ENCODE results near the gene WDFY2.

Gene WDFY2

GRCh38 chr13:51714663-51715168, 130.5 kb downstream of the WDFY2 start:
- no peak for DNase-seq

DNA sequence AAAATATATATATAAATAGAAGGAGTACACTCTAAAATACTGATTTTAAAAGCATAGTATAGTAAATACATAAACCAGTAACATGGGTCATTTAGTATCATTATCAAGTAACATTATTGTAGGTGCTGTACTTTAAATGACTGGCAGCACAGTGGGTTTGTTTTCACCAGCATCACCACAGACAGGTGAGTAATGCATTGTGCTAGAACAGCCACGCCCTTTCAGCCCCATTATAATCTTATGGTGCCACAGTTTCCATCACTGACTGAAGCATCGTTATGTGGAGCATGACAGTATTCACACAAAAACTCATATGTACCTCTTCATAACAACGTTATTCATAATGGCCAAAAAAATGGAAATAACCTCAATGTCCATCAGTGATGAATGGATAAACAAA, 131.4 kb downstream of the WDFY2 start:
- peak; percentile 33 for DNase-seq

DNA sequence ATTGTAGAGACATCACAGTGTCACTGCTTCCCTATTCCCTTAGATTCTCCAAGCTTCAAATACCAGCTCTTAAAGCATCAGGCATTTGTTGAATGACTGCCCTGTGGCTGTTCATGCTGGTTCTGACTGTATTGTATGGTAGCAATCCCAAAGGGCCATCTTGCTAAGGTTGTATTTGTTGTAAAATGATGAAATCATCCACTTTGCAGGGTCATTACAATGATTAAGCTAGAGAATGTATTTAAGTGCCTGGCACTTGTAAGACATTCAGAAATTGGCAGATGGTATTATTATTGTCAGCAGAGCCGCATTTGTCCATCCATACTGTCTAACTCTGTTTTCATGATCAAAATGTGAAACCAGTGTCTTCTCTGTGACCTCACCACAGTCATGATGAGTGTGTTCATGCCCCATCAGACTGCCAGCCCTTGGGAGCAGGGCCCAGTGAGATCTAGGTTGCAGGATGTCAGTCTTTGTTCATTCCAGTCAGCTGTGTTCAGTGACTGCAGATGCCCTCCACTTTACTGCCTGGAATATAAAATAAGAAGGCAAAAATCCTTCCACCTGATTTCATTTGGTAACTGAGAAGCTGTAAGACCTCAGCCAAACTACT, 133.6 kb downstream of the WDFY2 start:
- DNase-seq = no peak

GRCh38 chr13:51719394-51719793, 135.1 kb downstream of the WDFY2 start:
- DNase-seq = no peak

DNA sequence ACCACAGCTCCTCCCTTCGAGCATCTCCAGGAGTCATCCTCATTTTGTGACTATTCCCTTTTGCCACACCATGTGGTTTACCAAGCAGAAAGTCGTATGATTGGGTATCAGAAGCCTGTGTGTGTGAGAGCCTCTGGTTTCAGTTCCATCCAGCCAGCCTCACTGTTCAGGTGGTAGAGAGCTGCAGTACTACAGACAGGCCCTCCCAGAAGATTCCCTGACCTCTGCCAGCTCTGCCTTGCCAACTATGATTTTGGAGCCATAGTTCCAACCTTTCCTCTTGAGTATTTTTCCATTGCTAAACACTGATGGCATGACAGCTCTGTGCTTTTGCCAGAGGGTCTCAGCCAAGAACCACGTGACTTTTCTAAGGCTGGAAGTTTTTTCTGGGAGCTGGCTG, 137.2 kb downstream of the WDFY2 start:
- no peak for DNase-seq

DNA sequence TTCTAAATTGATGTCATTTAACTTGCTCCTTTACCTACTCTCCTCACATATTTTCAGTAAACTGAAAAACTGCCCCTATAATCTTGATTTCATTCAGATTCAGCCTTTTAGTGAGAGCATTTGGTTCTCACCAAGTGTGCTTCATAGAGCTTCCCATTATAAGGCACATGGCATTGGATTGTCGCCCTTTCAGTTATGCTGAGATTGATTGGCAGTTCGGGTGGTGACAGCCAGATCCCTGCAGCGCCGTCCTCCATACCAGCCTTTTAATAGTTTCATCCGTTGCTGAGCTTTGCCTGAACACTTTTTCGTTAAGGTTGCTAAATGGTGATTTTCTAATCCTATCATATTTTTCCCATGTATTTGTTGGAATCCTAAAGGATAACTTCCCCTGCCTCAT, 139.3 kb downstream of the WDFY2 start:
- no peak for DNase-seq

DNA sequence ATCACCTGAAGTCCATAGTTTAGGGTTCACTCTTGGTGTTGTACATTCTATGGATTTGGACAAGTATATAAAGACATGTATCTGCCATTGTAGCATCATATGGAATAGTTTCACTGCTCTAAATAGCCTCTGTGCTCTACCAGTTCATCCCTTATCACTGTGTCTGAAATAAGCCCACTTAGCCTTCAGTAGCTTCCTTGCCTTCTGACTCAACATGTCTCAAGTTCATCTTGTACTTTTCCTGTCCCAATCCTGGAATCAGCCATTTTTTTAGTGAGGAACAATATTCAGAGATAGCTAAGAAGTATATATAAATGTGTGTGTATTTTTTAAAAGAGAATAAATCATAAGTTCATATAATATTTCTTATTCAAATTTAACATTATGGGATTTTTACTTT, 140.5 kb downstream of the WDFY2 start:
- no peak for DNase-seq

GRCh38 chr13:51726446-51727193, 142.4 kb downstream of the WDFY2 start:
- DNase-seq = no peak

DNA sequence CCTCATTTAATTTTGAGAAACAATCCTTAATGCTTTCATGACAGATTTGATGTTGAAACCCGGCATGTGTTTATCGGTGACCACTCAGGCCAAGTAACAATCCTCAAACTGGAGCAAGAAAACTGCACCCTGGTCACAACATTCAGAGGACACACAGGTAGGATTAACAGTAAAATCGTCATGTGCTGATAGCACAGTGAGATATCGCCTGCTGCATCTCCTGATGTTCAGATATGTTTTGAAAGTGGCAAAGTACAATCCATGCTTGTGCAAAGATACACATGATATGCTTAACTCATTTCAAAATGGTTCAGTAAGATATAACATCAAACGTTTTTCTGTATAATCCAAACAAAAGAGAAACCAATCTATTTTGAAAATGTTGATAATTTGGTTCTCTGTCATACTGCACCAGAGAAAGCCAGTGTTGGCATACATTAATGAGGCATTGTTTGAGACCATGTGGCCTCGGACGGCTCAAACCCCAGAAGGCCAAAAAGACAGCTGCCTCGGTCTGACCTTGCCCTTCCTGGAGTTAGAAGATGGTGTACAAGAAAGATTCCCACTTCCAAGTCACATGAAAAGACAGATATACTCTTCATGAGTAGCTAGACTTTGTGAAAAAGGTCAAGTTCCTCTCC, 143.5 kb downstream of the WDFY2 start:
- no peak for DNase-seq

DNA sequence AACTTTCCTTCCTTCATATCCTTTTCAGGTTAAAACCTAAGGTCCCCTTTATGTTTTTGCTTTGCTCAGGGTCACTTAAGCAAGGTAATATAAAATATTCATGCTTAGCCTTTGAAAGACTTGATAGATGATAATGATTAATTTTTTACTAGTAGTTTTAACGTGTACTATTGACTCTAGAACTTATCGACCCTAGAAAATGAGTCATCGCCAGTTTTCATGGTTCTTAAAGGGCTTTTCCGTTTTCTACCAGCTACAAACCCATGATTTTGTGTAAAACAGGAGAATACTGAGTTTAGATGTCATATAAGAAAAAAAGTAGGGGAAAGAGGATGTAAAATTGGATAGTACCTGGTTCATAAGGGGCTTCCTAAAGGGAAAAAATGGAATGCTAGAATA, 144.0 kb downstream of the WDFY2 start:
- DNase-seq = no peak

DNA sequence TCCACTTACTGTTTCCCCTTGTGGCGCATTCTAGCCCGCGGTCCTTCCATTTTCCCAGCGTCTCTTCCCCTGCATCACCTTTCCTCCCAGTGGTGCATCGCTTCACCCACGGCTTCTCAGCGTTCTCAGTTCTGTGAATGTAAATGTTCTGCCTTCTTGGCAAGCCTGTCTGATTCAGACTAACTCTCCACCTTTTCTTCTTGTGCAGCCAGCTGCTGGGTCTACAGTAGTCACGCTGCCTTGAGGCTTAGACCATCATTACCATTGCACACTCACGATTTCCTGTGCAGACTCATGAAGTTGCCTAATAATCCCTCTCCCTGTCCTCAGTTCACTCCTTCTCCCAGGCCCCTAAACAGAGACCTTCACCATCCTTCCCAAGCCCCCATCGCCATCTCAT, 144.7 kb downstream of the WDFY2 start:
- no peak for DNase-seq

GRCh38 chr13:51729866-51730553, 145.7 kb downstream of the WDFY2 start:
- DNase-seq = no peak

DNA sequence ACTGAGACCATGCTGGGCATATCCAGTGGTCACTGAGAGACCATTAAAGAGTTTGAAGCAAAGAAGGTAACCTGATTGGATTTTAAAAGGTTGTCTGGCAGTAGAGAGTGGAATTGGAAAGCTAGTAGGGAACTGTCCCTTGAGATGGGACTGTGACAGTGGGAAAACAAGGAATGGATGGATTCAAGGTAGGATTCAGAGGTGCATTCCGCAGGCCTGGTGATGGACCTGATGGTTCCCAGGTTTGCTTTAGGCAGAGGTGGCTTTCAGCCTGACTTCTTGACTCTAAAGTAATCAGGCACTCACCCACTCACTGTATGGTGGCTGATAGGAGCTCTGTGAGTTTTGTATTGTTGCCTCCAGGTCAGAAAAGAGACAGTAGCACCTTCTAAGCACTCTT, 146.7 kb downstream of the WDFY2 start:
- DNase-seq = no peak

GRCh38 chr13:51731759-51732158, 147.5 kb downstream of the WDFY2 start:
- DNase-seq = no peak

DNA sequence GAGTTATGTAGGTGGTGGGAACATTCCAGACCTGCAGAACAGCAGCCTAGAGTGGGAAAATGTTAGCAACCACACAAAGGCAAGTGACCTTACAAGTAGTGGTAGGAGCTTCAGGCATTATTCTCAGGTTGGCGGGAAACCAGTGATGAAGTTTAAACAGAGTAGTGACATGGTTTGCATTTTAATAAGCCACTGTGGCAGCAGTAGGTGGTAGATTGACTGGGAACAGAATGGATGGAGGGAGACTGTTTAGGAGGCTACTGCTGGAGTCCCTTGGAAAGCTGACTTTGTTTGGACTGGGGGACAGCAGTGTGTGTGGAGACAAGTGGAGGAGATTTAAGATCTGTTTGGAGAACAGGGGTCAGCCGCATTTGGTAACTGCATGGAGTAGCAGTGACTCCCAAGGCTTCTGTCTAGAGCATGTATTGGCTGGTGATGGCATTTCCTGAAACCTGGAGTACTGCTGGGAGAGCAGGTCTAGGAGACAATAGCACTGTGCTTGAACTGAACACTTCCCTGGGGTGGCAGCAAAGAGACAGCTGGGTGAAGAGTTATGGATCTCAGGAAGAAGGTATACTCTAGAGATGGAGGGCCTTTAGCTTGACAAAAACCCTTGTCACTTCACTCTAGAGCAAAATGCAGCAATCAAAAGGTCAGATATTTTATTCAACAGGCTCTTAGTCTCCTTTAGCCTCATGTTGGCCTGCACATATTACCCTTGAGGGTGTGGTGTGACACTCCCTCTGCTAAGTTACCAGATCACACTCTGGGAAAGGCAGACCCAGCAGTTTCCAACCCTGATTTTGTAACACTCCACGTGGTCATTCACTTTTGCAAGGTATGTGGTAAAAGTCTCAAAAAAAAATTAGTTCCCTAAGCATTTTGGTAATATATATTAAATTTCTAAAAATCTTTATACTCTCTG, 149.4 kb downstream of the WDFY2 start:
- DNase-seq = no peak

- DNase-seq = no peak
Measured at GRCh38 chr13:51734786-51735185, 150.5 kb downstream of the WDFY2 start.

- DNase-seq = no peak
Measured at GRCh38 chr13:51737609-51738008, 153.3 kb downstream of the WDFY2 start.

GRCh38 chr13:51738226-51738905, 154.1 kb downstream of the WDFY2 start:
- no peak for DNase-seq

DNA sequence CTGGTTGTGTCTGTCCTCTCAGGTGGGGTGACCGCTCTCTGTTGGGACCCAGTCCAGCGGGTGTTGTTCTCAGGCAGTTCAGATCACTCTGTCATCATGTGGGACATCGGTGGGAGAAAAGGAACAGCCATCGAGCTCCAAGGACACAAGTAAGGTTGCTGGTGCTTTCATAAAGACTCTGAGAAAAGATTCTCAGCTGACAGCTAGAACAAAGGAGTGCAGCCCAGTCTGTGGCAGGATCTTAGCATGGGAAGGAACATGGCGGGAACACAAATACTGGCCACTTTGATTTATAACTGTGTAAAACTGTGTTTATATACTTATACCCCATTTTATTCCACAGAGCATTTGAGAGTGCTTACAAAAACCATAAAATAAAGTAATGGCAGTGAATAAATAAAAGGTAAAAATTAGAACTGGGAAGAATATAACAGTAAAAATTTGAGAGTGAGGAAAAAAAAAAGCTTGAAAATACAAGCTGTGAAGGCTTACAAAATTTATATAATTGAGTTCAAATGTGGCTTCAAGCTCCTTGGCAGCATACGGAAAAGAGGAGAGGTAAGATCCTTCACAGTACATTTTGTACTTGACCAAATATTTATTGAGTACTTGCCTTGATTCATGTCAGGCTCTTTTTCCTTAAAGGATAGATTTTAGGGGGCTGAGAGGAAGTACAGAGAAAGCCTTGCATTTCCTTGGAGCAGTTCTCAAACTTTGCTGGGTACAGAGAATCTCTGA, 154.9 kb downstream of the WDFY2 start:
- DNase-seq = no peak

DNA sequence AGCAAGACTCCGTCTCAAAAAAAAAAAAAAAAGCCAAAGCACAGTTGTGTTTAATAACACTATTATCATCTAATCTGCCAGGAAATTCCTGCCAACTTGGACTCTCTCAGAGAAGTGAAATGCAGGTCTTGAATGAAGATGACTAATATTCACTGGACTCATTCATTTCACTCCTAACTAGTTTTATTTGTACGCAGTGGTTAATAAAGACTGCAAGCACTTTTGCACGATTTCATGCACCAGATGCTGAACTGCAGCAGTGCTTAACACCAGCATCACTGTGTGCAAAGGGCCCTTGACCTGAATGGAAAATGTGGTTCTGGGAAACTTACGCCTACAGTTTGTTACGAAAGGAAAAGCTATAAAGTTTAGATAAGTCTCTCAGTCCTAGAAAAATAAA, 156.4 kb downstream of the WDFY2 start:
- no peak for DNase-seq

GRCh38 chr13:51742031-51742430, 157.8 kb downstream of the WDFY2 start:
- no peak for DNase-seq
